GM10266 (cell line): ENCODE data around the gene TBCD.

Experiments used
- DNase-seq: peaks from one replicate; pipeline ENCODE4 v3.0.0; 2012; ENCODE audit errors: extremely low spot score
- CTCF ChIP-seq: IDR thresholded peaks from 2 replicates; pipeline ENCODE4 v1.5.1; 2012; ENCODE audit warnings: mild to moderate bottlenecking, low read depth; ENCODE audit not compliant: control insufficient read depth, insufficient read depth; ENCODE audit errors: missing control alignments

The TBCD gene

DNA sequence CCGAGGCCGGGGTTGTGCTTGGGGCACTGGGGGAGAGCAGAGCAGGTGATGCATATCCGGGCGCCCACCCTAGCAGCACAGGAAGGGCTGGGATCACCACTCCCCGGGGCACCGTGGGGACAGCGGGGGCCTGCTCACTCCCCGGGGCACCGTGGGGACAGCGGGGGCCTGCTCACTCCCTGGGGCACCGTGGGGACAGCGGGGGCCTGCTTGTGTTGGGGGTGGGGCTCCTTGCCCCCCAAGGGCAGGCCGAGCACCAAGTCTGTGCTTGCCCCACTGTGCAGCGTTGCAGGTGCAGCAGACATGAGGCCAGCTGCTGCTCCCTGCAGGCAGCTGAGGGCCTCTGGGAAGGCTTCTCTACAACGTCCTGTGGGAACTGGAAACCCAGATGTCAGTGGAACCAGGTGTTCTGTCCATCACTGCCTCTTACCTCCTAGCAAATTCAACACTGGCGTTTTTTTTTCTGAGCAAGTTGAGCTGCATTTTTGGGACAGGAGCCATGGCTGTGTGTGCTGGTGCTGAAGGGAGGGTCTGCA, 112.9 kb downstream of the TBCD start:
- DNase-seq, result no peak
- peak; percentile 26 for TF ChIP-seq CTCF

GRCh38 chr17:82865274-82865673, 113.4 kb downstream of the TBCD start:
- DNase-seq, result no peak
- no peak for TF ChIP-seq CTCF

GRCh38 chr17:82865774-82866395, 114.0 kb downstream of the TBCD start:
- no peak for DNase-seq
- no peak for TF ChIP-seq CTCF

GRCh38 chr17:82866590-82867191, 114.8 kb downstream of the TBCD start:
- TF ChIP-seq CTCF, result no peak
- DNase-seq, result no peak

- no peak for DNase-seq
- TF ChIP-seq CTCF, result no peak
Observed at GRCh38 chr17:82867763-82868325, 116.0 kb downstream of the TBCD start.

GRCh38 chr17:82868715-82869131, 116.9 kb downstream of the TBCD start:
- TF ChIP-seq CTCF, result no peak
- no peak for DNase-seq

- no peak for TF ChIP-seq CTCF
- DNase-seq, result no peak
Observed at GRCh38 chr17:82869536-82869935, 117.7 kb downstream of the TBCD start.
